Spleen (tissue), 7 donors: ENCODE measurements around the gene RPTOR.

Experiments
- CTCF ChIP-seq, 11 experiments: fragments of 200-600 bp in 7 of 11; fragments of 450-650 bp in 4 of 11; sonication (generic) in 4 of 11; IDR thresholded peaks in 8 of 11; conservative IDR thresholded peaks in 3 of 11; 1 replicate in 7 of 11; 2 replicates in 4 of 11; pipeline versions ENCODE4 v1.4.0 to v1.8.0; 2016 to 2021; ENCODE audit warnings: antibody characterized with exemption in 11 of 11, inconsistent platforms in 4 of 11, mild to moderate bottlenecking in 1 of 11
- POLR2A ChIP-seq, 3 donors: fragments of 450-650 bp; IDR thresholded peaks; one replicate each; pipeline ENCODE4 v1.5.1; 2017; ENCODE audit warnings: antibody characterized with exemption in 3 of 3, mild to moderate bottlenecking in 1 of 3
- donor health status: DM: no; HTN: no; CAD: no; lungs with moderate emphysema.
- donor health status: DM: no; HTN: no; CAD: no.
- donor health status: DM: no; HTN: no; CAD: no.

GRCh38 chr17:80836658-80836965 is 292.0 kb downstream of the RPTOR start:
- no peak for TF ChIP-seq CTCF (IDR thresholded peaks at IDR 0.05 in 8 of 11, conservative IDR thresholded peaks at IDR 0.05 in 3 of 11)
- TF ChIP-seq POLR2A (IDR thresholded peaks at IDR 0.05) = no peak
